Activated naive CD8-positive, alpha-beta T cell treated with anti-CD3 and anti-CD28 coated beads, Interleukin-2, amount 10 ng/mL, durations not matched to agents 7 days and 5 days (primary cell): Measurements from ENCODE around the gene TDRD12. TPM values are rescaled to one million over a fixed set of nuclear protein-coding genes. Genes with fewer than 3 reads are reported as not detected.

Experiments used
- ATAC-seq: fragments of 150-1000 bp; cut with Tn5 transposase; one replicate; pipeline ENCODE4 v1.10.0; 2021; ENCODE audit warnings: low read depth, moderate library complexity
- POLR2A ChIA-PET: fragments of 350-600 bp; sonication (Branson Sonifier 250); formaldehyde crosslinking; loops from one replicate; lab custom pipeline; 2021; ENCODE audit warnings: antibody characterized with exemption; lab: Charles Lee
- DNase-seq: peaks from one replicate; pipeline ENCODE4 v3.0.0; 2021
- H3K27ac Mint-ChIP-seq: one replicate; pipeline ENCODE4 v1.8.0; 2022; ENCODE audit warnings: mild to moderate bottlenecking, mixed read lengths
- H3K27me3 Mint-ChIP-seq: one replicate; pipeline ENCODE4 v1.8.0; 2022; ENCODE audit warnings: mild to moderate bottlenecking, moderate library complexity, mixed read lengths
- H3K36me3 Mint-ChIP-seq: one replicate; pipeline ENCODE4 v1.8.0; 2021; ENCODE audit warnings: mild to moderate bottlenecking, mixed read lengths
- H3K4me1 Mint-ChIP-seq: one replicate; pipeline ENCODE4 v1.8.0; 2021; ENCODE audit warnings: mixed read lengths
- H3K4me3 Mint-ChIP-seq: one replicate; pipeline ENCODE4 v1.8.0; 2022; ENCODE audit warnings: mild to moderate bottlenecking, moderate library complexity, mixed read lengths
- H3K9me3 Mint-ChIP-seq: one replicate; pipeline ENCODE4 v1.8.0; 2021; ENCODE audit warnings: mixed read lengths
- total RNA-seq, 2 experiments: library from RNA; stranded (reverse); gene quantifications; one replicate each; pipeline ENCODE4 v1.2.3, GENCODE V29; 2021

Gene TDRD12
- total RNA-seq, result under 1 TPM; 0.26 to 0.42 TPM

- no peak within 1 kb of the TSS for H3K27ac Mint-ChIP-seq
These were observed at the start of gene TDRD12 for GRCh38 chr19:32719611-32720059. Gene TDRD12 (plus strand): TSS chr19:32719767. CDS start chr19:32720073, 306 bp downstream.

GRCh38 chr19:32671883-32672593 is 47.5 kb upstream of the TDRD12 start:
- Mint-ChIP-seq H3K9me3 (no peaks in the 10 kb centered on the region), H3K4me3 (no peak overlapping the region), H3K27ac (no peak overlapping the region), H3K36me3 (peaks cover 4% of the 10 kb centered on the region), H3K27me3 (peaks cover 3% of the 10 kb centered on the region), H3K4me1 (peaks cover 25% of the 10 kb centered on the region)
- ATAC-seq (no peak), DNase-seq (no peak)
- POLR2A ChIA-PET, result interaction anchor here (0.8 kb wide), 1 partner anchor 22 kb away, joined by 3 read pairs; no protein-coding TSS in a partner anchor

More at GRCh38 chr19:32719611-32720059, at the start of gene TDRD12:
- ATAC-seq (no peak), DNase-seq (no peak)
- H3K4me3 Mint-ChIP-seq, result no peak within 1 kb of the TSS
- peaks cover 8% of the 10 kb centered on the region for H3K36me3 Mint-ChIP-seq
- no peaks in the 10 kb centered on the region for H3K4me1 Mint-ChIP-seq
- POLR2A ChIA-PET, result no interaction called here
- no peaks in the 10 kb centered on the region for H3K9me3 Mint-ChIP-seq
- peaks cover 2% of the 10 kb centered on the region for H3K27me3 Mint-ChIP-seq

- no peak for ATAC-seq
- POLR2A ChIA-PET, result interaction anchor here (0.8 kb wide), 1 partner anchor 21 kb away, joined by 3 read pairs; no protein-coding TSS in a partner anchor
- H3K9me3 Mint-ChIP-seq, result no peaks in the 10 kb centered on the region
- H3K4me1 Mint-ChIP-seq, result peaks cover 30% of the 10 kb centered on the region
- H3K27ac Mint-ChIP-seq, result no peak overlapping the region
- no peak for DNase-seq
- peaks cover 4% of the 10 kb centered on the region for H3K36me3 Mint-ChIP-seq
- no peak overlapping the region for H3K4me3 Mint-ChIP-seq
- peaks cover 11% of the 10 kb centered on the region for H3K27me3 Mint-ChIP-seq
These were observed 46.7 kb upstream of the TDRD12 start for GRCh38 chr19:32672841-32673240.

GRCh38 chr19:32673573-32673972 is 46.0 kb upstream of the TDRD12 start:
- POLR2A ChIA-PET, result interaction anchor here (0.5 kb wide), 1 partner anchor 1613 kb away, joined by 5 read pairs; no protein-coding TSS in a partner anchor
- Mint-ChIP-seq H3K4me1 (peaks cover 30% of the 10 kb centered on the region), H3K27ac (no peak overlapping the region)

GRCh38 chr19:32674153-32674930 is 45.2 kb upstream of the TDRD12 start:
- ATAC-seq (no peak), DNase-seq (no peak)
- H3K27ac Mint-ChIP-seq, result peak overlapping the region; percentile 87
- H3K36me3 Mint-ChIP-seq, result peaks cover 4% of the 10 kb centered on the region
- peaks cover 30% of the 10 kb centered on the region for H3K4me1 Mint-ChIP-seq
- POLR2A ChIA-PET, result interaction anchor here (0.5 to 1.5 kb wide), 7 partner anchors 17 to 1612 kb away, joined by 3 to 5 read pairs (median 4); partner anchors contain the start of genes DPY19L3, NUDT19 and PDCD5
- peak overlapping the region; percentile 93 for H3K4me3 Mint-ChIP-seq
- H3K9me3 Mint-ChIP-seq, result no peaks in the 10 kb centered on the region
- H3K27me3 Mint-ChIP-seq, result peaks cover 24% of the 10 kb centered on the region

More at GRCh38 chr19:32673573-32673972, 46.0 kb upstream of the TDRD12 start:
- H3K36me3 Mint-ChIP-seq, result peaks cover 4% of the 10 kb centered on the region
- peaks cover 17% of the 10 kb centered on the region for H3K27me3 Mint-ChIP-seq
- no peak overlapping the region for H3K4me3 Mint-ChIP-seq
- no peaks in the 10 kb centered on the region for H3K9me3 Mint-ChIP-seq
- ATAC-seq, result no peak
- no peak for DNase-seq

GRCh38 chr19:32674931-32675719 is 44.4 kb upstream of the TDRD12 start, which contains the start of gene ANKRD27:
Gene ANKRD27 (minus strand): TSS chr19:32675180. CDS start chr19:32659015, 16,165 bp downstream.
- peak within 1 kb of the TSS; percentile 93 for H3K4me3 Mint-ChIP-seq
- H3K4me1 Mint-ChIP-seq, result peaks cover 24% of the 10 kb centered on the region
- H3K9me3 Mint-ChIP-seq, result no peaks in the 10 kb centered on the region
- peaks cover 30% of the 10 kb centered on the region for H3K27me3 Mint-ChIP-seq
- POLR2A ChIA-PET, result interaction anchor here (0.6 to 1.5 kb wide), 6 partner anchors 10 to 270 kb away, joined by 3 to 5 read pairs (median 4); partner anchors contain the start of genes DPY19L3, NUDT19 and PDCD5
- H3K27ac Mint-ChIP-seq, result peak within 1 kb of the TSS; percentile 87
- DNase-seq (peak; percentile 100), ATAC-seq (peak; percentile 95)
- H3K36me3 Mint-ChIP-seq, result peaks cover 2% of the 10 kb centered on the region

GRCh38 chr19:32675720-32676185 is 43.8 kb upstream of the TDRD12 start, which contains the start of gene RGS9BP:
Gene RGS9BP (plus strand): TSS chr19:32675848. CDS start chr19:32676264, 416 bp downstream.
- POLR2A ChIA-PET, result interaction anchor here (0.8 to 1.5 kb wide), 5 partner anchors 9 to 270 kb away, joined by 3 to 5 read pairs (median 4); partner anchors contain the start of genes DPY19L3, NUDT19 and PDCD5
- peak within 1 kb of the TSS; percentile 73 for H3K27ac Mint-ChIP-seq
- H3K27me3 Mint-ChIP-seq, result peaks cover 35% of the 10 kb centered on the region
- DNase-seq, result peak; percentile 73
- ATAC-seq, result peak; percentile 47
- peaks cover 2% of the 10 kb centered on the region for H3K36me3 Mint-ChIP-seq
- H3K4me1 Mint-ChIP-seq, result peaks cover 22% of the 10 kb centered on the region
- peak within 1 kb of the TSS; percentile 82 for H3K4me3 Mint-ChIP-seq
- H3K9me3 Mint-ChIP-seq, result no peaks in the 10 kb centered on the region

- ATAC-seq (no peak), DNase-seq (no peak)
- Mint-ChIP-seq H3K27ac (no peak overlapping the region), H3K4me3 (peak overlapping the region; percentile 82), H3K36me3 (peaks cover 2% of the 10 kb centered on the region), H3K9me3 (no peaks in the 10 kb centered on the region), H3K27me3 (peaks cover 37% of the 10 kb centered on the region), H3K4me1 (peaks cover 22% of the 10 kb centered on the region)
- POLR2A ChIA-PET, result interaction anchor here (1.5 kb wide), 1 partner anchor 43 kb away, joined by 4 read pairs; no protein-coding TSS in a partner anchor
These were observed 43.2 kb upstream of the TDRD12 start for GRCh38 chr19:32676186-32676894.

GRCh38 chr19:32676895-32677359 is 42.6 kb upstream of the TDRD12 start:
- H3K9me3 Mint-ChIP-seq, result no peaks in the 10 kb centered on the region
- peaks cover 2% of the 10 kb centered on the region for H3K36me3 Mint-ChIP-seq
- DNase-seq, result no peak
- no peak for ATAC-seq
- peaks cover 18% of the 10 kb centered on the region for H3K4me1 Mint-ChIP-seq
- peaks cover 37% of the 10 kb centered on the region for H3K27me3 Mint-ChIP-seq
- H3K4me3 Mint-ChIP-seq, result peak overlapping the region; percentile 44
- peak overlapping the region; percentile 51 for H3K27ac Mint-ChIP-seq
- POLR2A ChIA-PET, result interaction anchor here (1.3 kb wide), 1 partner anchor 15 kb away, joined by 8 read pairs; the partner anchor contains the start of gene NUDT19

- Mint-ChIP-seq H3K36me3 (peaks cover 2% of the 10 kb centered on the region), H3K27ac (no peak overlapping the region), H3K27me3 (peaks cover 38% of the 10 kb centered on the region), H3K4me1 (peaks cover 17% of the 10 kb centered on the region), H3K4me3 (peak overlapping the region; percentile 44), H3K9me3 (no peaks in the 10 kb centered on the region)
- ATAC-seq (no peak), DNase-seq (no peak)
- POLR2A ChIA-PET, result interaction anchor here (1.3 kb wide), 1 partner anchor 14 kb away, joined by 8 read pairs; the partner anchor contains the start of gene NUDT19
These were observed 41.9 kb upstream of the TDRD12 start for GRCh38 chr19:32677657-32678056.

GRCh38 chr19:32680986-32681385 is 38.6 kb upstream of the TDRD12 start:
- no peaks in the 10 kb centered on the region for H3K36me3 Mint-ChIP-seq
- ATAC-seq, result no peak
- POLR2A ChIA-PET, result interaction anchor here (0.6 kb wide), 1 partner anchor 283 kb away, joined by 3 read pairs; no protein-coding TSS in a partner anchor

More at GRCh38 chr19:32680986-32681385, 38.6 kb upstream of the TDRD12 start:
- peaks cover 41% of the 10 kb centered on the region for H3K27me3 Mint-ChIP-seq
- no peak overlapping the region for H3K27ac Mint-ChIP-seq
- DNase-seq, result no peak
- peaks cover 4% of the 10 kb centered on the region for H3K4me1 Mint-ChIP-seq
- no peak overlapping the region for H3K4me3 Mint-ChIP-seq
- H3K9me3 Mint-ChIP-seq, result no peaks in the 10 kb centered on the region
